Dermis lymphatic vessel endothelial cell (primary cell): ENCODE data around the gene PCDHGA4. TPM values are rescaled to one million over a fixed set of nuclear protein-coding genes. Genes with fewer than 3 reads are reported as not detected.

Source experiments
- total RNA-seq: library from RNA; depleted of rRNA; stranded (reverse); fragments of >200 nt; gene quantifications from 2 replicates; pipeline ENCODE4 v1.2.1, GENCODE V29; 2014

Gene PCDHGA4
- total RNA-seq: 2.0 and 2.6 TPM in 2 replicates

DNA sequence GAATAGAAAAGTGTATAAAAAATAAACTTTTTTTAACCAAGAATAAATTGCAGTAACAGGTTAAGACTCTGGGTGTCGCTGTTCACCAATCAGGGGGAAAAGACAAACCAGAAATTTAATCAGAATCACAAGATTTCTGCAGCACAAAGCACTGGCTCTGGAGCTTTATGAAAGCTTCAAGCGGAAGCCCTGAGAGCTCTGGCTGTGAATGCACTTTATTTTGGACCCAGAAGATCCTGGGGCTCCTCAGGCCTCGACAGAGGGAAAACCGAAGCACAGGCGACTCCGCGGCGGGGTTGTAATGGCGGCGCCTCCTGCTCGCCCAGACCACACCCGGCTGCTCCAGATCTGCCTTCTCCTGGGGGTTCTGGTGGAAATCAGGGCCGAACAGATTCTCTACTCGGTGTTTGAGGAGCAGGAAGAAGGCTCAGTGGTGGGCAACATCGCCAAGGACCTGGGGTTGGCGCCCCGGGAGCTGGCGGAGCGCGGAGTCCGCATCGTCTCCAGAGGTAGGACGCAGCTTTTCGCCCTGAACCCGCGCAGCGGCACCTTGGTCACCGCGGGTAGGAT, at the start of gene PCDHGA4:
Gene PCDHGA4 (plus strand): TSS at position 122 of the 570 bp plus-strand sequence. CDS start 87 bp downstream, at position 209.

DNA sequence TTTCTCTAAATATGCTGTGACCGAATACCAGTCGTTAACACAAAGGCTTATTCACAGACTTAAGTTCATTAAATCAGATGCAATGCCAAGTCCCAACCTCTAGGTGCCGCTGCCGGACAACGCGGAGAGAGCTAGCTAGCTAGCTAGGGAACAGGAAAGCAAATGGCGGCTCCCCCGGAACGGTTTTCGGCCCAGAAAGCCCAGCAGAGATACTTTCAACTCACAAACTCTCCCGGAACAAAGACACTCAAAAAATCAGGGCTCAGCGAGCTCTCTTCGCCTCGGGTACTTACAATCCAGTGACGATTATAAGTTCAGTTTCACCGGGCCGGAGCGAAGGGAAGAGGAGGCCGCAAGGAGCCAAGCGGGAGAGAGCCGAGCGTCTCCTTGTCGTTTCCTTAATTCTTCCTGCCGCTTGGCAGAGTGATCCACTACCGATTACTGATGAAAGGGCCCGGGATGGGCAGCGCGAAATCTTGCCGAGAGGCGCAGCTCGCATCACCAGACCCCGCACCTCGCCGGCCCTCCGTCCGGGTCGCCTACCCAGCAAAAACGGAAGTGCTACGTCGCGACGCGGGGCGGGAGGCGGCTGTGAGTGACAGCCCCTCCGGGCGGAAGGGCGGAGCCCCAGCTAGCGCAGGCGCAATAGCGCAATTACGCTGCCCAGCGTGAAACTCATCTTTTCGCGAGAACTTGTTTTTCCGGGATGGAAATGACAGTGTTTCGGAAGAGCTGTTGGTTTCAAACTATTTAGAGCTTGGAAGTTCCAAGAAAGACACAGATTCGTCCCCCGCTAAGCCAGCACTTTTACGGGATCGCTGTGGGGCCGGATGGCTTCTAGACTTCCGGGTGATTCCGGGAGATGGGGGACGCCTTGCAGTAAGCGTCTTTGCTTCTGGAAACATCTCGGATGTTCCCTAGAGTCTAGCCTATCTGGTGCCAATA, 34.3 kb upstream of the PCDHGA4 start, which contains the start of gene TAF7:
Gene TAF7 (minus strand): TSS at position 560 of the 945 bp plus-strand sequence. CDS start 740 bp downstream, outside the sequence.

DNA sequence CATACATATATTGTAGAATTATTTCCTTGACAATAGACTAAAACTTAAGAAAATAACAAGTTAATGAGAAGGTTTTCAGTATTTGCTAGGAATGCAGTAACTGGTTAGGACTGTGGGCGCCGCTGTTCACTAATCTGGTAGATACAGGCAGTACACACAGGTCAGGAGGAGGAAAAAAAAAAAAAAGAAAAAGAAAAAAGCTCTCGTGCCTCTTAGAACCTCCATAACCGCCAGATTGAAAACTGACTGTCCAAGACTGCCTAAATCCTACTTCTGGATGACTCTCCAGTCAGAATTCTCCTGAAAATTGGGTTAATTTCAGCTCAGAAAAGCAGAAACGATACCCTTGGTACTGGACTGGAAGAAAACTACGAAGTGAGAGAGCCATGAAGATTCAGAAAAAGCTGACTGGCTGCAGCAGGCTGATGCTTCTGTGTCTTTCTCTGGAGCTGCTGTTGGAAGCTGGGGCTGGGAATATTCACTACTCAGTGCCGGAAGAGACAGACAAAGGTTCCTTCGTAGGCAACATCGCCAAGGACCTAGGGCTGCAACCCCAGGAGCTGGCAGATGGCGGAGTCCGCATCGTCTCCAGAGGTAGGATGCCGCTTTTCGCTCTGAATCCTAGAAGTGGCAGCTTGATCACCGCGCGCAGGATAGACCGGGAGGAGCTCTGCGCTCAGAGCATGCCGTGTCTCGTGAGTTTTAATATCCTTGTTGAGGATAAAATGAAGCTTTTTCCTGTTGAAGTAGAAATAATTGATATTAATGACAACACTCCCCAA, 24.3 kb upstream of the PCDHGA4 start, which contains the start of gene PCDHGA1:
Gene PCDHGA1 (plus strand): TSS at position 216 of the 782 bp plus-strand sequence.

DNA sequence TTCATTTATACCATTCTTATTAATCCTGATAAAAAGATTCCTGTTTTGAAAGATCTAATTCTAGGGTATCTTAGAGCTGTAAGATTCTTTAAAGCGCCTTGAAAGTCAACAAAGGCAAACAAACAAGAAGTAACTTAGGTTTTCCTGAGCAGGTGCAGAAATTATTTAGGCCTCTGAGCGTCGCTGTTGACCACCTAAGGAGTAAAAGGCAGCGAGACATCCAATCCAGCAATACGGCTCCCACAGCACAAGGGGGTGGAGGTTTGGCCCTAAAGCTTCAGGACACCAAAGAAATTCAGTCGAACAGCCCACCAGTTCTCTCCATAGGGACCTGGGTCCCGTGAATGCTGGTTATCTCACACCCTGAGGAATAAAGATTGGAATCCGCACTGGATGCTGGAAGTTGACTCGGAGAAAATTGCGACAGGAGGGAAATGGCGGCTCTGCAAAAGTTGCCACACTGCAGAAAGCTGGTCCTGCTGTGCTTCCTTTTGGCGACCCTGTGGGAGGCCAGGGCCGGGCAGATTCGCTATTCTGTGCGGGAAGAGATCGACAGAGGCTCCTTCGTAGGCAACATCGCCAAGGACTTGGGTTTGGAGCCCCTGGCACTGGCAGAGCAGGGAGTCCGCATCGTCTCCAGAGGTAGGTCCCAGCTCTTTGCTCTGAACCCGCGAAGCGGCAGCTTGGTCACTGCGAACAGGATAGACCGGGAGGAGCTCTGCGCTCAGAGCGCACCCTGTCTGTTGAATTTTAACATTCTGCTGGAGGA, 16.1 kb upstream of the PCDHGA4 start, which contains the start of gene PCDHGA2:
Gene PCDHGA2 (plus strand): TSS at position 223 of the 769 bp plus-strand sequence.

DNA sequence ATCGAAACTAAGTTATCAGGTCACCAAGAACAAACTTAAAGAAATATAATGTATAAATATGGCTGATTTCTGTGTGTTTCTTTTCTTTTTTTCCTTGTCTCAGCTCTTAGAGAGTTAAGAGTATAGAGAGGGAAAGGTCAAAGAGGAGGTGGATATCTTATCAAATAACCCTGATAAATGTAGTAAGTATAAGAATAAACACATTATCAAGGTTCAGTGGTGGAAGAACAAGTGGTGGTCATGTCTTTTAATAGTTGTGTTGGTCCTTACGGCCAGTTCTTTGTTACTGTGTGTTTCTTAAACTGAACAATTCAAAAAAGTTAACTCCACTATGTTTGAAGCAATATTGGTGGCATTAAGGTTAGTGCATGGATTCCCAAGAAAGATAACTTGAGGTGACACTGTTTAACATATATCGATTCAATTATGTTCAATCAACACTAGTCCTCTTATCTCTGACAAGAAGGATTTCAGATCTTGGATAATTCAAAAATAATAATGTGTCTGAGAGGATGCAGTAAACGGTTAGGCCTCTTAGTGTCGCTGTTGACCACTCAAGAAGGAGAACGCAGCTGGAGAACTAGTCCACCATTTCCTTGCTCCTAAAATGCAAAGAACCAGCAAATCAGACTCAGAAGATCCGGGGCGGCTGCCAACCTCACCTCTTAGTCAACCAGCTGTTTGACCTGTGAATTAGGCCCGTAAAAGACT, 11.4 kb upstream of the PCDHGA4 start, which contains the start of gene PCDHGA3:
Gene PCDHGA3 (plus strand): TSS at position 588 of the 711 bp plus-strand sequence. CDS start 205 bp downstream, outside the sequence.

DNA sequence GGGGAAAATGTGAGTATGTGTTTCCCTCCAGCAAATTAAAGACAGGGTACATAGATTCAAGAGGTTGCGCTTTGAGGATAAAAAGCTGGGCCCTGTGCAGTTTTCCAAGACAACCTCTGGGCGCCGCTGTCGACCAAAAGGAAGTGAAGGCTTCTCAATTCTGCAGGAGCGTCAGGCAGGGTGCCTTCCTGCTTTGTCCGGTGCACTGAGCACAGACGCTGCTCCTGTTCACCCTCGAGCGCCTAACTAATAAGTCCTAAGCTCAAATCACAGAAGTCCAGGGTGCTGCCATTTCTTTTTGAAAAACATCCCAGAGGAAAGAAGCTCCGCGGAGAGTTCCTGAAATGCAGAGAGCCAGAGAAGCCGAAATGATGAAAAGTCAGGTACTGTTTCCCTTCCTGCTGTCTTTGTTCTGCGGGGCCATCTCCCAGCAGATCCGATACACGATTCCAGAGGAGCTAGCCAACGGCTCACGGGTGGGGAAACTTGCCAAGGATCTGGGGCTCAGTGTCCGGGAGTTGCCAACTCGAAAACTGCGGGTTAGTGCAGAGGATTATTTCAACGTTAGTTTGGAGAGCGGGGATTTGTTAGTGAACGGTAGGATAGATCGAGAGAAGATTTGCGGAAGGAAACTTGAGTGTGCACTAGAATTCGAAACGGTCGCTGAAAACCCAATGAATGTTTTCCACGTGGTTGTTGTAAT, 4.8 kb upstream of the PCDHGA4 start, which contains the start of gene PCDHGB1:
Gene PCDHGB1 (plus strand): TSS at position 183 of the 703 bp plus-strand sequence. CDS start 162 bp downstream, at position 345.

DNA sequence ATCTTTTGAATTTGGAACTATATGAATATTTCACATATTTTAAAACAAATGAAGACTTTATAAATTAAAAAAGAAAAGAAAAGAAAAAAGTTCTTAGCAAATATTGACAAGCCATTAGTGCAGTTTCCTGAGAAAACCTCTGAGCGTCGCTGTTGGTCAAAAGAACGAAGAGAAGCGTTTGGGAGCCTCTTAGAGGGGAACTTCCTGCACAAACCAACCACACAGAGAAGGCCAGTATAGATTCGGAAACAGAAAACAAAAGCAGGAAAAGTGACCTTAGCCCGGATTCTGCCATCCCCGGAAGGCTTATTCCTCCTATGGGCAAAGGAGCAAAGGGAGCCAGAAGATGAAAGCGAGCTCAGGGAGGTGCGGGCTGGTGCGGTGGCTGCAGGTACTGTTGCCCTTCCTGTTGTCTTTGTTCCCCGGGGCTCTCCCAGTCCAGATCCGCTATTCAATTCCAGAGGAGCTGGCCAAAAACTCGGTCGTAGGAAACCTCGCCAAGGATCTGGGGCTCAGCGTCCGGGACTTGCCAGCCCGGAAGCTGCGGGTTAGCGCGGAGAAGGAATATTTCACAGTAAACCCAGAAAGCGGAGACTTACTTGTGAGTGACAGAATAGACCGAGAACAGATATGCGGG, 5.1 kb downstream of the PCDHGA4 start, which contains the start of gene PCDHGB2:
Gene PCDHGB2 (plus strand): TSS at position 205 of the 637 bp plus-strand sequence. CDS start 142 bp downstream, at position 347.

DNA sequence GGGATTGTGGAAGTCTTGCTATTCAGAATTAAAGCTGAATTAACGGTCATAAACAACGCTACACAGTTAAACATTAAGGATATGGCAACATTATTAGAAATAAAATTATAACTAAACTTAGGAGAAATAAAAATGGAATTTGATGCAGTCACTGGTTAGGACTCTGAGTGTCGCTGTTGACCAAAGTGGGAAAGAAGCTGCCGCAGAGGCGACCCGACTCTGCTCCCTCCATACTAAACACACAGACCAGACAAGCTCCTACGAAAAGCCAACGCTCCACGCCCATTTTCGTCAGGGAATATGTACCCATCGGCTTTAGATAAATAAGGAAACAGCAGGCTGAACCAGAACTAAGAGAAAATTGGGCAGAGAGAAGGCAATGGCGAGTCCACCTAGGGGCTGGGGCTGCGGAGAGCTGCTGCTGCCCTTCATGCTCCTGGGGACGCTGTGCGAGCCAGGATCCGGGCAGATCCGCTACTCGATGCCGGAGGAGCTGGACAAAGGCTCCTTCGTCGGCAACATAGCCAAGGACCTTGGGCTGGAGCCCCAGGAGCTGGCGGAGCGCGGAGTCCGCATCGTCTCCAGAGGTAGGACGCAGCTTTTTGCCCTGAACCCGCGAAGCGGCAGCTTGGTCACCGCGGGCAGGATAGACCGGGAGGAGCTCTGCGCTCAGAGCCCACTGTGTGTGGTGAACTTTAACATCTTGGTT, 9.3 kb downstream of the PCDHGA4 start, which contains the start of gene PCDHGA5:
Gene PCDHGA5 (plus strand): TSS at position 211 of the 709 bp plus-strand sequence. CDS start 169 bp downstream, at position 380.

DNA sequence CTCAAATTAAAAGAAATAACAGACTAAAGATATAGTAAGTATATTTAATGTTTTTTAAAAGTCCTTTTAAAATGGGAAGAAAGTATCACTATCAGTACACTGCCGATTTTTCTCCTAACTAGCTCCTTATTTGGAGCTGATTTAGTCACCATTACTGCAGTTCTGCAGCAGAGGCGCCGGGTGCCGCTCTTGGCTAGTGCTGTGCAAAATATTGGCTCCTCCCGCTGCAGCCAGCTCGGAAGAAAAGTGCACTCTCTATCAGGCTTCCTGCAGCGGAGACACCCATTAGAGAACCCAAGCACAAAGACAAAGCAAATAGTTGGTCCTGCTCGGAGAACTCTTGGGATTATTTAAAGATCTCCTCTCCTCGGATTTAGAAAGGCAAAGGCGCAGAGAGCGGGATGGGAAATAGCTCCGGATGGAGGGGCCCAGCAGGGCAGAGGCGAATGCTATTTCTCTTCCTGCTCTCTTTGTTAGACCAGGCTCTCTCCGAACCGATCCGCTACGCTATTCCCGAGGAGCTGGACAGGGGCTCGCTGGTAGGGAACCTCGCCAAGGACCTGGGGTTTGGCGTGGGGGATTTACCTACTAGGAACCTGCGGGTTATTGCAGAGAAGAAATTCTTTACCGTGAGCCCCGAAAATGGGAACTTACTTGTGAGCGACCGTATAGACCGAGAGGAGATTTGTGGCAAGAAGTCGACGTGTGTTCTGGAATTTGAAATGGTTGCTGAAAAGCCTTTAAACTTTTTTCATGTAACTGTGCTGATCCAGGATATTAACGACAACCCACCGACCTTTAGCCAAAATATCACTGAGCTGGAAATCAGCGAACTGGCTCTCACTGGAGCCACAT, 15.4 kb downstream of the PCDHGA4 start, which contains the start of gene PCDHGB3:
Gene PCDHGB3 (plus strand): TSS at position 249 of the 855 bp plus-strand sequence. CDS start 153 bp downstream, at position 402.

DNA sequence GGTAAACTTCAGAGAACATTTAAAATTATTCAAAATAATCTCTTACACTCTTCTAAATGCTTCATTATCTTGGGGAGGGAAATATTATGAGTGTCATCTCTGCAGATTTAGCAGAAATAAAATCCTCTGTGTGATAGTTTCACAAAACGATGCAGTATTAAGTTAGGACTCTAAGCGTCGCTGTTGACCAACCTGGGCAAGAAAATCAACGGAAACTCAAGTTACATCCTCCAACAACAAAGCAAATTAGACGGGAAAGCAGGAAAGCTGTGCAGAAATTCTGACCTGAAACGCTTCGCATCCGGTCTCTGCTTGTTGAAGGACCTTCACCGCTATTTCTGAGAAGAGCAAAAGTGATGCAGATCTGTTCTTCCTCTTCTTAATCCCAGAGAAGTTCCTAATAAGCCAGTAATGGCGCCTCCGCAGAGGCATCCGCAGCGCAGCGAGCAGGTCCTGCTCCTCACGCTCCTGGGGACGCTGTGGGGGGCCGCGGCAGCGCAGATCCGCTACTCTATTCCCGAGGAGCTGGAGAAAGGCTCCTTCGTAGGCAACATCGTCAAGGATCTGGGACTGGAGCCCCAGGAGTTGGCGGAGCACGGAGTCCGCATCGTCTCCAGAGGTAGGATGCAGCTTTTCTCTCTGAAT, 19.0 kb downstream of the PCDHGA4 start, which contains the start of gene PCDHGA6:
Gene PCDHGA6 (plus strand): TSS at position 219 of the 645 bp plus-strand sequence. CDS start 193 bp downstream, at position 412.

DNA sequence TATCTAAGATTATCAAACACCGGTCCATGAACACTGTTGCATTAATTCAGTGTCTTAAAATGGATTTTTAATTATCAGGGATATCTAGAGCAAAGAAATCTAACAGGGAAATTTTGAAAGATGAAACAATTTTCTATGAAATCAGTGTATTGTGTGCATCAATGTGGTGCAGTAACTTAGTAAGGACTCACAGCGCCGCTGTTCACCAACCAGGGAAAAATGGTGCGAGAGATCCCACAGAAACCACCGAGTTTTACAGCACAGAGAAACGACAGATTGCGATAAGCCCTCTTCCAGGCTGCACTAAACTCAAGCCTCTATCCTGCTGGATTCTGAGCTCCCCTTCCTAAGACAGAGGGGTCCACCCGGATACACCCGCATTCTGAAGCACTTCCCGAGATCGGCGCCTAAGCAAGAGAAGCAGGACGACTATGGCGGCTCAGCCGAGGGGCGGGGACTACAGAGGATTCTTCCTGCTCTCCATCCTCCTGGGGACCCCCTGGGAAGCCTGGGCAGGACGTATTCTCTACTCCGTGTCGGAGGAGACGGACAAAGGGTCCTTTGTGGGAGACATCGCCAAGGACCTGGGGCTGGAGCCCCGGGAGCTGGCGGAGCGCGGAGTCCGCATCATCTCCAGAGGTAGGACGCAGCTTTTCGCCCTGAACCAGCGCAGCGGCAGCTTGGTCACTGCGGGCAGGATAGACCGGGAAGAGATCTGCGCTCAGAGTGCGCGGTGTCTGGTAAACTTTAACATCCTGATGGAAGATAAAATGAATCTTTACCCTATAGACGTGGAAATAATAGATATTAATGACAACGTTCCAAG, 27.9 kb downstream of the PCDHGA4 start, which contains the start of gene PCDHGA7:
Gene PCDHGA7 (plus strand): TSS at position 274 of the 826 bp plus-strand sequence. CDS start 158 bp downstream, at position 432.

DNA sequence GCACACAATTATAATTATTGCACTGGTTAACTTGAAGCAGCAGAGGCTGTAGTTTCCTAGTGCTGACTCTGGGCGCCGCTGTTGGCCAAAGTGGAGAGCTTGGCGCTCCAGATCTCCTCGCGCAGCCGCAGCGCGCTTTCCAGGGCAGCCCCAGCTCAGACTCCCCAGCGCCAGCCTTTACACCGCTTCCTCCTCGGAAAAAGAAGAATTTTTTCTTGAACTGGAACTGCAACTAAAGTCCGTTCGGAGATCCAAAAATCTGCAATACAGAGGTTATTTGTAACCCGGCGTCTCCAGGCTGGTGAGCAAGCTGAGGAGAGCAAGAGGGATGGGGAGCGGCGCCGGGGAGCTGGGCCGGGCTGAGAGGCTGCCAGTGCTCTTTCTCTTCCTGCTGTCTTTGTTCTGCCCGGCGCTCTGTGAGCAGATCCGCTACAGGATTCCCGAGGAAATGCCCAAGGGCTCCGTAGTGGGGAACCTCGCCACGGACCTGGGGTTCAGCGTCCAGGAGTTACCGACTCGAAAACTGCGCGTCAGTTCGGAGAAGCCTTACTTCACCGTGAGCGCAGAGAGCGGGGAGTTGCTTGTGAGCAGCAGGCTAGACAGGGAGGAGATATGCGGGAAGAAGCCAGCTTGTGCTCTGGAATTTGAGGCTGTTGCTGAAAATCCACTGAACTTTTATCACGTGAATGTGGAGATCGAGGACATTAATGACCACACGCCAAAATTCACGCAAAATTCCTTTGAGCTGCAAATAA, 32.9 kb downstream of the PCDHGA4 start, which contains the start of gene PCDHGB4:
Gene PCDHGB4 (plus strand): TSS at position 142 of the 755 bp plus-strand sequence. CDS start 187 bp downstream, at position 329.

DNA sequence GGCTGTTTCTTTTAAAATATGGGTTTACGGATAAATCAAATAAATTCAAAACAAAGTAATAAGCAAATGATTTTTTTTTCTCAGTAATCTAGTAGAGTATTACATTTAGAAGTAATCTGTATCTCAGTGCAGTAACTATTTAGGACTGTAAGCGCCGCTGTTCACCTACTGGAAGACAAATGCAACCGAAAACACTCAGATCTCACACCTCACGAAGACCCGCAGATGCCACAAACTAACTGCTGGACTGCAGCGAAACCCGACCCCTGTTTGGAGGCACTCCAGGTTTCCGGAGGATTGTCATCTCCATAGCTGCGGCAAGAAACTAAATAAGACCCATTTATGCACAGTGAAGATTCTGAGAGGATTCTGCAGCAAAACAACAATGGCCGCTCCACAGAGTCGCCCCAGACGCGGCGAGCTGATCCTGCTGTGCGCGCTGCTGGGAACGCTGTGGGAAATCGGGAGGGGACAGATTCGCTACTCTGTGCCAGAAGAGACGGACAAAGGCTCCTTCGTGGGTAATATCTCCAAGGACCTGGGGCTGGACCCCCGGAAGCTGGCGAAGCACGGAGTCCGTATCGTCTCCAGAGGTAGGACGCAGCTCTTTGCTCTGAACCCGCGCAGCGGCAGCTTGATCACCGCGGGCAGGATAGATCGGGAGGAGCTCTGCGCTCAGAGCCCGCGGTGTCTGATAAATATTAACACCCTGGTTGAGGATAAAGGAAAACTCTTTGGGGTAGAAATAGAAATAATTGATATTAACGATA, 37.8 kb downstream of the PCDHGA4 start, which contains the start of gene PCDHGA8:
Gene PCDHGA8 (plus strand): TSS at position 205 of the 770 bp plus-strand sequence. CDS start 181 bp downstream, at position 386.

